HG02852 (cell line): ENCODE measurements around the gene SLC2A10.

Experiments
- ATAC-seq: cut with Tn5 transposase; IDR thresholded peaks from one replicate; pipeline ENCODE4 v1.9.1; 2021; ENCODE audit warnings: mild to moderate bottlenecking, moderate library complexity; ENCODE audit not compliant: unreplicated experiment

The SLC2A10 gene

DNA sequence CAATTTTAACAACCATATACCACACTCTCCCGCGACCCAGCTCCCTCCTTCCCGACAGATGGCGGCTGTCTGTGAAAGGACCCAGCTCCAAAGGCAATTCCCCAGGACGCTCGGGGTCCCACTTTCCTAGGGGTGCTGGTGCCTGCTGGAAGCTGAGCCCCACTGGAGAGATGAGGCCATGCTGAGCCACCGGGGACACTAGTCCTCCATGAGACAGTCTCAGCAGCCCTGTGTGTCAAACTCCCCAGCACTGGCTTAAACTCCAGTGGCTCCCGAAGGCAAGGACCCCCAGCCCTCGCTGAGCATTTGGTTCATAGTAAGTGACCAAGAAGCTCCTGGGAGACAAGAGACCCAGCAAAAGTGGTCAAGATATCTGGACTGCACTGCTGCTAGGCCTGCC lies 52.1 kb downstream of the SLC2A10 start:
- no peak for ATAC-seq

DNA sequence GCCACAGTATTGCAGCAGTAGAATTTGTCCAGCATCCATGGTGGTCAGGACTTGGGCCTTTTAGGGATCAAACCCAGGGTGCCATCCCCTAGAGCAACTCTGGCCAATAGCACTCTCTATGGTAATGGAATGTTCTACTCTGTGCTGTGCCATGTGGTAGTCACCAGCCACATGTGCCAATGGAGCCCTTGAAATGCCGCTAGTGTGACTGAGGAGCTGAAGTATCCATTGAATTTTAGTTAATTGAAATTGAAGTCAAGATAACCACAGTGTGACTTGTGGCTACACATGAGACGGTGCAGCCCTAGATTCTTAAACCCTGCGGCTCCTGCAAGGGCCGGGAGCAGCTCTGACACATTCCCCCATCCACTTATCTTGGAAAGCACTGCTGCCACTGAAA lies 54.6 kb downstream of the SLC2A10 start:
- no peak for ATAC-seq

DNA sequence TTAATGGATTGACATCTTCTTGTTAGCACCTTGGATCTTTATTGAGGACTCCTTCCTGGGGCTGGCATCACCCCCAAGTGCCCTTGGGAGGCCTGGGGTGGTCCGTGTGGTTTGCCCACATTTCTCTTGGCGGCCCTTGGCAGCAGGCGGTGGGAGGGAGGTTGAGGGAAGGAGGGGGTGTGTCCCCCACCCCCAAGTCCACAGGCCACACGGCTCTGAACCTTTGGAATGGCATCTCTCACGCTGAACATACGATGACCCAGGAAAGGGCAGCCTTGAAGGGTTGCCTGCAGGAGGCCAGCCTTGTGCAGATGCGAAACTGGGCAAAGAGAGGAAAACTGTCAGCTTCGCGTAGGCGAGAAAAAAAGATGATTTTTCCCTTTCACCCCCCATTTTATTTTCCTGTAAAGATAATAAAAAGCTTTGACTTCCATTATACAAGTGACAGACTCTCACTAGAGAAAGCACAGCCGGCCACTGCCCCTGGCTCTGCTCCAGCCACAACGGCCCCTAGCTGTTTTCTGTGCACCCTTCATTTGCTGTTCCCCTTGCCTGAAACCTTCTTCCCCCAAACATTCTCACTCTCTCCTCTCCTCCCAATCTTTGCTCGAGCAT lies 56.2 kb downstream of the SLC2A10 start:
- no peak for ATAC-seq

DNA sequence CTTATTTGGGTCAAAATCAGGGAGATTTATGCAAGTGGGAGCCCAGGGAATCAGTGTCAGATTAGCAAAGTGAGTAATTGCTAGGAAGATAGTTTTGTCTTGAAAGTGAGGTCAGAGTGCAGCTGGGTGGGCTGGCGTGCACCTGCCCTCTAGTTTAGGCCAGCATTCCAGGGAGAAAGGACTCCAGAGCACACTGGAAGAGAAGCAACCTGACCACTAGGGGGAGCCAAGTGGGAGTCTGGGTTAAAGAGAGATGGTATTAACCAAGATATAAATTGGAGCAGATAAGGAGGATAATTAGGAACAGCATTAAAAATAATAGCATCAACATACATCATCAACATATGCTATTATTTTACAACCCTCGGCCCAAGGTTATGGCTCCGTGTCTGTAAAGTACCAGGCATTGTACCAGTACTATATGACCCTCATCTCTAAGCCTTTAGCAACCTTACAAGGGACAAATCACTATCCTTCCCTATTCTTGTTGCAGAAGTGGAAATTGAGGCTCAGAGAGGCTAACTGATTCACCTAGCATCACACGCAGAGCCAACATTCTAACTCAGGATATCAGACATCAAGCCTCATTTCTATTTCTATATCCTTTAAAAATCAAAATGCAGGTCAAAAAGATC lies 57.8 kb downstream of the SLC2A10 start:
- ATAC-seq = no peak

DNA sequence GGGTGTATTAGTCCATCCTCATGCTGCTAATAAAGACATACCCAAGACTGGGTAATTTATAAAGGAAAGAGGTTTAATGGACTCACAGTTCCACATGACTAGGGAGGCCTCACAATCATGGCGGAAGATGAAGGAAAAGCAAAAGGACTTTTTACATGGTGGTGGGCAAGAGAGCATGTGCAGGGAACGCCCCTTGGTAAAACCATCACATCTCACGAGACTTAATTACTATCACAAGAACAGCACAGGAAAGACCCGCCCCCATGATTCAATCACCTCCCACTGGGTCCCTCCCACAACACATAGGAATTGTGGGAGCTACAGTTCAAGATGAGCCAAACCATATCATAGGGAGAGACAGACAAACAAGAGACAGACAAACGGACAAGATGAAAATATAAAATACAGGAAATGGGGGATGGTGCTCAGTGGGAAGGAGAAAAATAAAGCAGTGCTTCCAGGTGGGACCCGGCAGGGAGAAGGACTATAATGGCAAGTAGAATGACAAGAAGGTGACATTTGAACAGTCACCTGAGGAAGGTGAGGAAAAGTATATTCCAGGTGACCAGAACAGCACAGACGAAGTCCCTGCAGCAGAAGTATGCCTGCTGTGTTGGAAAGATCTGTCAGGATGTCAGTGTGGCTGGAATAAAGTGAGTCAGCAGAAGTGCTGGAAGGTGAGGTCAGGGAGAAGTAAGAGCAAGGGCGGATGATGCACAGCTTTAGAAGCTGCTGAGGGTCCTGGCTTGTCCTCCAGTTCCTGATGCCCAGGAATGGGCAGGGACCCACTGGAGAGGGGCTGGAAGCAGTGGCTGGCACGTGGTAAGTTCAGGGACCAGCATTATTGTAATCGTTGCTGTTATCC lies 61.1 kb downstream of the SLC2A10 start:
- ATAC-seq = no peak

DNA sequence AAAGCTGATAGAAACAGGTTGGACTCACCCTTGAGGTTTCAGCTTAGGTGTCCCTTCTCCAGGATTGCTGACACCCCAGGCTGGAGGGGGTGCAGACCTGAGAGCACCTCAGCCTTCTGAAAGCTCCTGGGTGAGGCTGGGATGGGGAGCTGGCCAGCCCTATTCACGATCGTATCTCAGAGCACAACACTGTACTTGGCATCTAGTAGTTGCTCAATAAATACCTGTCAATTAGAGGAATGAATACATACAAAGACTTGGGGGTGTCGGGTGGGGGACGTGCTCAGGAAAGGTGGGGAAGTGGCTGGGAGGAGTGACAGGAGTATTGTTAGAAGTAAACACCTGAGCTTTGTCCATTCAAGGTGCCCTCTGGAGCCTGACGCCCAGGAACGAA lies 61.7 kb downstream of the SLC2A10 start:
- no peak for ATAC-seq

DNA sequence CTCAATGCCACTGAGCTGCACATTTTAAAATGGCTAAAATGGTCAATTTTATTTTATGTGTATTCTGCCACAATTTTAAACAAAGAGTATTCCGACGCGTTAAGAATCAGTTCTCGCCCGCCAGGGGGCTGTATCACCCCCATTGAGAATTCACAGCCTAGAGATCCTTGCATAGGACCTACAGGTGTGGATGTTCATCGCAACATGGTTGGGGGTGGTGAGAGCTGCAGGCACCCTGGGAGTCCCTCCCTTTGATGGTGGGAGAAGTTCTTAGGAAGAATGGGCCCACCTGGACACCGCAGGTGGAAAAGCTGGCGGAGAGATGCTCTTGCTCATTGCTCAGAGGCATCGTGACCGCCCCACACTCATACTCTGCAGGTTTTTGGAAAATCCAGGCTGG lies 63.5 kb downstream of the SLC2A10 start:
- no peak for ATAC-seq

DNA sequence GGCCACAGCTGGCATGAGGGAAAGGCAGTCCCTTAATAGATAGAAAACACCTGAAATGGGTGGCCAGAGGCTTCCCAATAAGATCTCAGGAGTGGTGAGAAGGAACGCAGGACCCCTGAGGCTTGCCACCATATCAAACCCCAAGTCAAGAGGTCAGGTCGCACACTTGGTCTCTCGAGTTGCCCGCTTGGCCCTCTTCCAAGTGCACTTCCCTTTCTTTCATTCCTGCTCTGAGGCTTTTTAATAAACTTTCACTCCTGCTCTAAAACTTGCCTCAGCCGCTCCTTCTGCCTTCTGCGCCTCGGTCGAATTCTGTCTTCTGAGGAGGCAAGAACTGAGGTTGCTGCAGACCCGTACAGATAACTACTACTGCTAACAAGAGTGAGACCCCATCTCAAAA lies 64.2 kb downstream of the SLC2A10 start:
- ATAC-seq = no peak

DNA sequence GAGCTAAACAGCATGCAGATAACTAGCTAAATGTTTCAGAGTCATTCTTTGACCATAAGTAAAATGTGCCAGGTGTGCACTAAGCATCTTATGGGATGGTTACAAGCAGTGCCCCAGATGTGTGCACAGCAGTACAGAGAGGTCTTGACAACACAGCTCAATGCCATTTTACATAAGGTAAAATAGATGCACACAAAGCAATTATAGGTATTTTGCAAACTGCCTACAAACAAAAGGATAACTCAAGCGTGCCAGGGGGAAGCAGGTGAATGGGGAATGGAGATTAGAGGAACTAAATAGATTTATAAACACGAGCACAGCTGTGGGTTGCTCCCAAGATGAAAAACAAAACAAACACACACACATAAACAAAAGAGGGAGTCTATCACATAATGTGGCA lies 64.8 kb downstream of the SLC2A10 start:
- ATAC-seq = no peak

DNA sequence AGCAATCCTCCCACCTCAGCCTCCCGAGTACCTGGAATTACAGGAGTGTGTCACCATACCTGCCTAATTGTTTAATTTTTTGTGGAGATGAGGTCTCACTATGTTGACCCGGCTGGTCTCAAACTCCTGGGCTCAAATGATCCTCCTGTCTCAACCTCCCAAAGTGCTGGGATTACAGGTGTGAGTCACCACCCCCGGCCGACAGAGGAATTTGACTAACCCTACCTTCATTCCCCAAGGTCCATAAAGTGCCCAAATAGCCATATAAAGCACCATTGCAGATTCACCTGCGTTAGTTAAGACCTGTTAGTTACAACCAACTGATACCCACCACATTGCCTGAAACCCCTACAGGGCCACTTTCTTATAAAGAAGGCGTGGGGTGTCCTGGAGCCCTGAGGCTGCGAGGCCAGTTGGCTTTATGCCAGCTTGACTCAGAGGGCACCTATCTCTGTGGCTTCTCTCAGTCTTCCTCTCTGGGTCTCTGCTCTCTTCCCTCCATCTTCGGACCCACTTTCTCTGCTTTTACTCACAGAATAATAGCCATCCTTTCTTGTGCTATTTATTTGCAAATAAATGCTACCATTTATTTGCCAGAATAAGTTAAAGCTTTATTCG lies 65.6 kb downstream of the SLC2A10 start:
- no peak for ATAC-seq

DNA sequence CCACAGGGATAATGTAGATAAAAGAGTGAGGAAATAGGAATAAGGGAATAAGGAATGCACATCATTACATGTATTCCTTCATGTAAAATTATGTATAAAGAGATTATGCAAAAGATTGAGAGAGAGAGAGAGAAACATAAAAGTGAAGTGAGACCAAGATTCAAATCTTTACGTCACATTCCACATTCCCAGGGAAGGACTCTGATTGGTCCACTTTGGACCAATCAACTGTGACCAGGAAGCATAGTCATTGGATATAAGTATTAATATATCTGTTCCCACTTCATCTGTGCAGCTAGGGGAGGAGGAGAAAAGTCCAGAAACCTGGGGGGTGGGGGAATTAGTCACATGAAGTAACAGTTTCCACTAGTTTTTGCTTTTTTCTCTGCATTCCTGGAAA lies 66.4 kb downstream of the SLC2A10 start:
- ATAC-seq = no peak

DNA sequence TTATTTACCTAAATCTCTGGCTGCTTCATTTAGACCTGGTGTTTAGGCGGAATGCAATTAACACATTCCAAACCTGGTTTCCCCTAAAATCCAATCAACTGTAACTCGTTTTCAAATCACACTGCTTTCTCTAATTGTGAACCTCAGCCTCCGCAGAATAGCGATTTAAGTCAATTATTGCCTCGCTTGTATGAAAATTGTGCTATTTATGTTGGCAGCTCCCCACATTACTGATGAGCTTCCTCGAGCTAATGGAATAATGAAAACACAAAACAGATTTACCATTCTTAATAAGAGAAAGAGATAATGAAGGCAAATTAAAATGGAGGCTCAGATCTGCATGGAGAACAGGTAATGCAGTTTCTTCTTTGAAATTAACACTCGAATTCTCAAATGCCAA lies 67.9 kb downstream of the SLC2A10 start:
- ATAC-seq = no peak

DNA sequence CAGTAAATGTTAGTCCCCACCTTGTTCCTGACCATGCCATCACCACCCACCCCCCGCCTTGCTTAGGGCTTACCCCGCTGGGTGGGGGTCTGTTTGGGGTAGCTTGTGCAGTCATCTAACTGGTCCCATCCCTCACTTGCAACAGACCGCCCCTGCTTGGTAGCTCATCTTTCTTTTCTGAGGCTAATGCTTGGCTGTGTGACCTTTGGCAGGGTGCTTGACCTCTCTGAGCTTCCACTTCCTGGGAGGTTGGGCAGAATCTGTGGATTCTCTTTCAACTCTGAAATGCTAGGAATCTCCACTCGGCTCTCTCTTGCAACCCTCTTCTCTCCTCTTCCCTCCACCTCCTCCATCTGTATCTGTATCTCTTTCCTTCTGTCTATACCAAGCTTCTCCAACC lies 70.4 kb downstream of the SLC2A10 start:
- ATAC-seq = no peak

DNA sequence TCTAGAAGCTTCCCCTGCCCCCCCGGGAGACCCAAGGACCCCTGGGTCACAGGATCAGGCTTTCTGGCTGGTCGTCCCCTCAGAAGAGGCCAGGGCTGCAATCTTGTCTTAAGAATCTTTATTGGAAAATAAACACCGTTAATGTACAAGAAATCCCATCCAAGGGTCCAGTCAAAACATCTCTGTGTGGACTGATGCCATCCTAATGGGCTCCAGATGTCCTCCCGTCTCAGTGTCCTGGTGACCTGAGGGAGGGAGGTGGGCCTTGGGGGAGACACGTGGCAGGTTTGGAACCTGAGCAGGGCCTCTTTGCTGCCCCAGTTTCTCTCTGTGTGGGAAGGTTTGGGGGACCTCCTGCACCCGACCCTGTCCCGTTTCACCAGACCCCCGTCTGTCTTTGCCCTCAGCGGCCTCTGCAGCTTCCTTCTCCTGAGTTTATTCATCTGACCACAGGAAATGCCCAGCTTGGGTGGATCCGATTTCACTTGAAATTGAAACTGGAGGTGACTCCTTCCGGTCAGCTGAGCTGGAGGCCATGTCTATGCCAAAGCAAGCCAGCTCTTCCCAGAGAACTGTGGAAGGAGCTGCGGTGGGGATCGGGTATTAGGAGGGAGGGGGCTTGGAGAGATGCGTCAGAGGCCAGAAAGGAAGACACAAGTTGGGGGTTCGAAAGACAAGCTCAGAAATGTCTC lies 75.1 kb downstream of the SLC2A10 start:
- no peak for ATAC-seq
